K562 (cell line): ENCODE measurements around the gene RPRML. TPM values are rescaled to one million over a fixed set of nuclear protein-coding genes. Genes with fewer than 3 reads are reported as not detected.

Source experiments
- ARHGAP35 ChIP-seq: fragments of 450-650 bp; IDR thresholded peaks from 2 replicates; pipeline ENCODE4 v1.6.1; 2018; ENCODE audit not compliant: partially characterized antibody
- C11orf30 ChIP-seq: fragments of 450-650 bp; IDR thresholded peaks from 2 replicates; pipeline ENCODE4 v1.6.1; 2016; ENCODE audit warnings: low read depth, mild to moderate bottlenecking
- EP400 ChIP-seq: fragments of 450-650 bp; IDR thresholded peaks from 2 replicates; pipeline ENCODE4 v1.6.1; 2017; ENCODE audit warnings: antibody characterized with exemption, mild to moderate bottlenecking, moderate library complexity
- GATA2 ChIP-seq: sonication (generic); formaldehyde crosslinking; IDR thresholded peaks from 2 replicates; pipeline ENCODE4 v1.4.0; 2020; ENCODE audit warnings: mild to moderate bottlenecking, missing genetic modification reagents
- HDAC1 ChIP-seq, 2 experiments: fragments of 450-650 bp; IDR thresholded peaks; 2 replicates each; pipeline ENCODE4 v1.6.1; 2016 to 2017; ENCODE audit warnings: inconsistent platforms in 1 of 2, mild to moderate bottlenecking in 1 of 2, moderate library complexity in 1 of 2
- HOXB6 ChIP-seq: fragments of 250-450 bp; sonication (Bioruptor Pico); IDR thresholded peaks from 2 replicates; pipeline ENCODE4 v1.5.1; 2022; ENCODE audit warnings: mild to moderate bottlenecking, borderline replicate concordance
- ILF3 ChIP-seq: fragments of 450-650 bp; IDR thresholded peaks from 2 replicates; pipeline ENCODE4 v1.6.1; 2018; ENCODE audit warnings: antibody characterized with exemption, mild to moderate bottlenecking, moderate library complexity, borderline replicate concordance
- L3MBTL2 ChIP-seq: fragments of 450-650 bp; IDR thresholded peaks from 2 replicates; pipeline ENCODE4 v1.6.1; 2016; ENCODE audit warnings: mild to moderate bottlenecking, moderate library complexity
- MBD2 ChIP-seq: sonication (generic); IDR thresholded peaks from 2 replicates; pipeline ENCODE4 v1.6.1; 2016; ENCODE audit warnings: low read depth, borderline replicate concordance
- MCM3 ChIP-seq: fragments of 450-650 bp; IDR thresholded peaks from 2 replicates; pipeline ENCODE4 v1.6.1; 2016
- PML ChIP-seq: IDR thresholded peaks from 2 replicates; pipeline ENCODE4 v1.6.1; 2012; ENCODE audit warnings: low read length, inconsistent platforms
- POLR2A ChIP-seq: fragments of 450-650 bp; conservative IDR thresholded peaks from 2 replicates; pipeline ENCODE4 v1.6.1; 2016
- POLR2B ChIP-seq: fragments of 450-650 bp; IDR thresholded peaks from 2 replicates; pipeline ENCODE4 v1.6.1; 2018; ENCODE audit warnings: low read depth; ENCODE audit not compliant: partially characterized antibody
- POLR2H ChIP-seq: IDR thresholded peaks from 2 replicates; pipeline ENCODE4 v1.6.1; 2016; ENCODE audit warnings: missing genetic modification characterization, low read depth, mild to moderate bottlenecking, control low read depth, missing compliant biosample characterization, moderate library complexity
- PTRF ChIP-seq: fragments of 450-650 bp; IDR thresholded peaks from 2 replicates; pipeline ENCODE4 v1.6.1; 2016; ENCODE audit warnings: mild to moderate bottlenecking, missing genetic modification characterization, missing compliant biosample characterization
- RBBP5 ChIP-seq: fragments of 200-600 bp; sonication (generic); IDR thresholded peaks from 2 replicates; pipeline ENCODE4 v1.6.1; 2012; ENCODE audit warnings: borderline replicate concordance, mild to moderate bottlenecking, low read length, control low read depth, inconsistent platforms; ENCODE audit not compliant: insufficient read depth, poor library complexity, severe bottlenecking
- SIRT6 ChIP-seq: IDR thresholded peaks from one replicate; pipeline ENCODE4 v1.6.1; 2012; ENCODE audit warnings: low read depth, mild to moderate bottlenecking, control low read depth, inconsistent platforms, low read length, moderate library complexity
- TEAD4 ChIP-seq, 2 experiments: sonication (generic) in 1 of 2; formaldehyde crosslinking in 1 of 2; IDR thresholded peaks; 2 replicates each; pipeline versions ENCODE4 v1.6.1 to v1.8.0; 2012 to 2022; ENCODE audit warnings: borderline replicate concordance in 1 of 2, inconsistent platforms in 1 of 2, low read length in 1 of 2, mild to moderate bottlenecking in 1 of 2, missing genetic modification reagents in 1 of 2
- THRB ChIP-seq: fragments of 450-650 bp; formaldehyde crosslinking; conservative IDR thresholded peaks from 2 replicates; pipeline ENCODE4 v1.4.0; 2022; ENCODE audit warnings: mild to moderate bottlenecking, missing genetic modification characterization
- ZFP1 ChIP-seq: fragments of 450-650 bp; formaldehyde crosslinking; IDR thresholded peaks from 2 replicates; pipeline ENCODE4 v1.4.0; 2020; ENCODE audit warnings: mild to moderate bottlenecking, mixed read lengths
- ZNF511 ChIP-seq: sonication (generic); formaldehyde crosslinking; IDR thresholded peaks from 2 replicates; pipeline ENCODE4 v1.8.0; 2022; ENCODE audit warnings: mild to moderate bottlenecking, missing genetic modification reagents
- ZNF740 ChIP-seq, 3 experiments: fragments of 200-800 bp in 1 of 3; sonication (Bioruptor generic) in 1 of 3; sonication (generic) in 1 of 3; formaldehyde crosslinking in 1 of 3; IDR thresholded peaks; 2 replicates each; pipeline versions ENCODE4 v1.6.1 to v1.8.0; 2016 to 2022; ENCODE audit warnings: mild to moderate bottlenecking in 2 of 3, missing compliant biosample characterization in 2 of 3, missing genetic modification characterization in 2 of 3, missing genetic modification reagents in 1 of 3
- polyA plus RNA-seq, 8 experiments: library from polyadenylated mRNA; depleted of rRNA in 4 of 8; stranded (reverse) in 5 of 8; unstranded in 3 of 8; fragments of >200 nt; fragmentation: Nextera tagmentation in 2 of 8; fragmentation: Illumina TruSeq in 1 of 8; extraction: Ambion mirVana in 2 of 8; extraction: Trizol in 1 of 8; gene quantifications; 2 replicates each; pipeline versions ENCODE4 v1.2.1 to v1.2.3, GENCODE V29; 2011 to 2014; ENCODE audit warnings: inconsistent platforms in 1 of 8, missing spikeins in 1 of 8
- total RNA-seq, 7 experiments: library from RNA; depleted of rRNA in 6 of 7; stranded (reverse); fragments of >200 nt in 6 of 7; fragmentation: Illumina TruSeq in 2 of 7; extraction: Trizol in 2 of 7; gene quantifications; 2 replicates each; pipeline versions ENCODE4 v1.2.1 to v1.2.3, GENCODE V29; 2011 to 2021; ENCODE audit warnings: low replicate concordance in 1 of 7
- TF ChIP-seq, protein P1 (sequence below): fragments of 250-450 bp; sonication (Bioruptor Pico); IDR thresholded peaks from 2 replicates; pipeline ENCODE4 v1.8.0; 2021; ENCODE audit warnings: mild to moderate bottlenecking, moderate library complexity

Gene RPRML
- total and polyA plus RNA-seq, 9 of the 15 experiments (the other 6 are each of a cell fraction or from before 2014, with no cell fraction given) = not detected

- TF ChIP-seq GATA2 (CRISPR knock-in tag) (peak; percentile 42), MBD2 (0 out of 2 replicates have a peak, but pooled peaks have one; percentile 23), SIRT6 (peak; percentile 37), ZNF511 (CRISPR knock-in tag) (0 out of 2 replicates have a peak, but pooled peaks have one; percentile 28), TEAD4 (IDR thresholded peaks at IDR 0.05; ENCODE audit: low read length) (0 out of 2 replicates have a peak, but pooled peaks have one; percentile 4), TEAD4 (CRISPR knock-in tag; IDR thresholded peaks at IDR 0.05; ENCODE audit: borderline replicate concordance) (no peak), EP400 (no peak), ARHGAP35 (no peak), POLR2B (peak; percentile 46), C11orf30 (no peak), POLR2H (0 out of 2 replicates have a peak, but pooled peaks have one; percentile 40), ILF3 (no peak), HOXB6 (CRISPR knock-in tag) (no peak), ZNF740 (CRISPR knock-in tag; IDR thresholded peaks at IDR 0.05) (peak; percentile 55; the same call in 1 of the 2 replicates), ZNF740 (tag; IDR thresholded peaks at IDR 0.05) (no peak), HDAC1 (IDR thresholded peaks at IDR 0.05) (no peak), THRB (CRISPR knock-in tag) (no peak), PTRF (tag) (no peak), ZFP1 (CRISPR knock-in tag) (no peak), L3MBTL2 (peak; percentile 37; the same call in 1 of the 2 replicates), MCM3 (no peak), POLR2A (peak; percentile 54; the same call in 1 of the 2 replicates), PML (peak; percentile 34), RBBP5 (no peak)
- TF ChIP-seq, protein P1, sequence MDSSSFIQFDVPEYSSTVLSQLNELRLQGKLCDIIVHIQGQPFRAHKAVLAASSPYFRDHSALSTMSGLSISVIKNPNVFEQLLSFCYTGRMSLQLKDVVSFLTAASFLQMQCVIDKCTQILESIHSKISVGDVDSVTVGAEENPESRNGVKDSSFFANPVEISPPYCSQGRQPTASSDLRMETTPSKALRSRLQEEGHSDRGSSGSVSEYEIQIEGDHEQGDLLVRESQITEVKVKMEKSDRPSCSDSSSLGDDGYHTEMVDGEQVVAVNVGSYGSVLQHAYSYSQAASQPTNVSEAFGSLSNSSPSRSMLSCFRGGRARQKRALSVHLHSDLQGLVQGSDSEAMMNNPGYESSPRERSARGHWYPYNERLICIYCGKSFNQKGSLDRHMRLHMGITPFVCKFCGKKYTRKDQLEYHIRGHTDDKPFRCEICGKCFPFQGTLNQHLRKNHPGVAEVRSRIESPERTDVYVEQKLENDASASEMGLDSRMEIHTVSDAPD (CRISPR knock-in tag) = no peak
These were observed 35.3 kb downstream of the RPRML start (continued) for GRCh38 chr17:46943501-46944393.
